GM03348 (cell line): Measurements from ENCODE around the gene PBX2.
A peak's percentile ranks its signal among the peaks of the same experiment; 100 is the strongest.

Source experiments
- DNase-seq: peaks from one replicate; pipeline ENCODE4 v3.0.0; 2012; ENCODE audit warnings: low spot score

PBX2 gene

DNA sequence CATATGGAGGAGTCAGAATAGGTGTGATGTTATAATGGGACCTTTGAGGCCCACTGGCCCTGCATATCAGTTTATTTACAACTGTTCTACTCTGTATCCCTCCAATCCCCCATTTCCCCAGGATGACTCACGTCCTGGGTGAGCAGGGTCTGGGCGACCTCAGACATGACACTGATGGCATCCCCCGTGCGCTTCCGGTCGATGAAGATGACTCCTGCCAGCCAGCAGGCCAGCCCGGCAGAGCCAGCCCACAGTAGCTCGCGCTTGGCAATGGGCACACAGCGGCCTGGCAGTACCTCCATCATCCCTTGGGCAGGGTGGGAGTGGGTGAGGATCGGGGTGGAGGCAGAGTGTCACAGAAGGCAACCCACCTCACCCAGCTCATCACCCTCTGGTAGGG is 19.7 kb downstream of the PBX2 start:
- DNase-seq, result no peak

DNA sequence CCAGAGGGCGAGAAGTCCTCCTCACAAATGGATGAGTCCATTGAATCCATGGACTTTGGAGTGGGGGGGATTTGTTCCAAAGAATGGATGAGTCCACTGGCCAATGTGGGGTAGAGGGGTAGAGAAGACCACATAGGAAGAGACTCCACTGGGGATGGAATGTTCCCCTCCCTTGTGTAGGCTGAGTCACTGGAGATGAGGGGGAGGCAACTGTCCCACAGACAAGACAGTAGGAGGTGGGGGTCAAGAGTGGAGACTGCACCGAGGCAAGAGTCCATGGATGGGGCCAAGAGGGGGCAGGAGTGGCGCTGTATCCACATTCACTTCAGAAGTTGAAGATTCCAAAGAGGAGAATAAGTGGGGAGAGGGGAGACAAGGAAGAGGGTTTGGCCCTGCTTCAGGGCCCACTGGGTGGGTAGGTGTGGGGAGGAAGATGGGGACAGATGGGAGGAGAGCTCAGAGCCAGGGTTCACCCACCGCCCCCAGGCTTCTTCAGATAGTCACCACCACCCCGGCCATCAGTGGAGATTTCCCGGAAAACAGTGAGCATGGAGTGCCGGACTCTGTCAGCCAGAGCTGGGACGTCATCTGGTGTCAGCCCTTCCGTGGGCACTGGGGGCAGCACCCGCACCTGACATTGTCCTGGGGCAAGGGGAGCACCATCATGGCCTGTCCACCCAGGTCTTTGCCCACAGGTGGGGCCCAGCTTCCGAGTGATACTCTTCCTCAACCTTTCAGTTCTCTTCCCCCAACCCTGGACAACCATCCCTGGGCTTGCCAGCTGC is 21.0 kb downstream of the PBX2 start:
- peak; percentile 20 for DNase-seq

DNA sequence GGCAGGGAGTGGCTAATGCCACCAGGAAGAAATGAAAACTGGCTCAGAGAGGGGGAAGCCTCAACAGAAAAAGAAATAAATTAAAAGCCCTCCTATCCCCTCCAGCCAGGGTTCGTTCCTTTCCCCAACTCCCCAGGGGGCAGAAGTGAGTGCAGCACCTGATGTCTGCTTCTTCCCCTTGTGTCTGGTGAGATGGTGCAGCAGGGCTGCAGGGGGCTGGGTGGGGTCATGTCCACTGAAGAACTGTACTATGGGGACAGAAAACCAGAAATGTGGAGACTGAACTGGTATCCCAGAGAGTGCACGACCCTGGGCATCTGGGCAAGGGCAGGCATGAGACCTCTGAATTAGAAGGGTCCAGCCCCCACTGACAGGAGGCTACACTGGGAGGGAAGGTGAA is 21.7 kb downstream of the PBX2 start:
- DNase-seq, result no peak

DNA sequence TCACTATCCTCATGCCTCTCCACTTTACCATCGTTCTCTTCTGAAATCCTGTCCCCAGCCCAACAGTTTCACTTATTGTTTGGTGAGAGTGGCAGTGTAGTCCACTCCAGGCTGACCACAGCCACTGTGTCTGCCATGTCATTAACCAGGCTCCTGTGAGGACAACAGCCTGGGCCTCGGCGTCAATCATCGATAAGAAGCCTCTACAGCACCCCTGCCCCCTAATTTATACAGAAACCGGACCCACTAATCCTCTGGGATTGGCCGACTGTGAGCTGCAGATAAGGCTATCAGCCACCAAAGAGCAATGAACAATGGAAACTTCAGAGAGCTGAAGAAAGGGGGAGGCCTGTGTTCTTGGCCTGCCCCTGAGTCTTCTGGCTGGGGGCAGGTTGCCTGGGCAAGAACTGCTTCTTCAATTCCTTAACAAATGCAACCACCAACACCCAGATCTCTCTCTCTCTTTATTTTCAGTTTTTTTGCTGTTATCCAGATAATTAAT is 22.2 kb downstream of the PBX2 start:
- no peak for DNase-seq

DNA sequence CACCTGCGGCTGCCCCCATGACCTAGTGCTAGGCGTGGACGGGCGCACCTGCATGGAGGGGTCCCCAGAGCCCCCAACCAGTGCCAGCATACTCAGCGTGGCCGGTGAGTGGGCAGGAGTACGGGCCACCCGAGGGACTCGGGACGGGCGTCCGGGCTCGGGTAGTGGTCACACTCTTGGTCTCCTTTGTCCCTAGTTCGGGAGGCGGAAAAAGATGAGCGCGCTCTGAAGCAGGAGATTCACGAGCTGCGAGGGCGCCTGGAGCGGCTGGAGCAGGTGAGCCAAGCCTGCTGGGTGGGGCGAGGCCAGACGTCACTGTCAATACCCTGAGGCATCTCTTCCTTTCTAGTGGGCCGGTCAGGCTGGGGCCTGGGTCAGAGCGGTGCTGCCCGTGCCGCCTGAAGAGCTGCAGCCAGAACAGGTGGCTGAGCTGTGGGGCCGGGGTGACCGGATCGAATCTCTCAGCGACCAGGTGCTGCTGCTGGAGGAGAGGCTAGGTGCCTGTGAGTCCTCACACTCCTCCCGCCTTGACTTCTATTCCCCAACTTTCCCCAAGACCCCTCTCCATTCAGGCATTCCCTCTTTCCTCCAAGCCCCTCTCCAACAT is 22.7 kb downstream of the PBX2 start:
- no peak for DNase-seq

DNA sequence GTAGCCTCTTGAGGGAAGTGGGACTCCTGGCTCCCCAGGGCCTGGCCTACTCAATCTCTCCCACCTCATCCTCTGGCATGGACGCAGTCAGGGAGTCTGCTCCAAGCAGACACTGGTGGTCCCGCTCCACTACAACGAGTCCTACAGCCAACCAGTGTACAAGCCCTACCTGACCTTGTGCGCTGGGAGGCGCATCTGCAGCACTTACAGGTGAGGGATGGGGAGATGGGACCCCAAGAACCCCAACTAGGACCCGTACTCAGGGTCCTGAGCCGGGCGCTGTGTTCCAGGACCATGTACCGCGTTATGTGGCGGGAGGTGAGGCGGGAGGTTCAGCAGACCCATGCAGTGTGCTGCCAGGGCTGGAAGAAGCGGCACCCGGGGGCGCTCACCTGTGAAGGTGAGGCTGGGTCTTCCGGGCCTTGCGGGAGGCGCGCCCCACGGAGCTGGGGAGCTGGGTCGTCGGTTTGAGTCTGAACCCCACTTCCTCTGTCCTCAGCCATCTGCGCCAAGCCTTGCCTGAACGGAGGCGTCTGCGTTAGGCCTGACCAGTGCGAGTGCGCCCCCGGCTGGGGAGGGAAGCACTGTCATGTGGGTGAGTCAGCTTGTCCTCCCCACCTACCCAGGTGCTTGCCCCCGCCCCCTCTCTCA is 23.5 kb downstream of the PBX2 start:
- no peak for DNase-seq

DNA sequence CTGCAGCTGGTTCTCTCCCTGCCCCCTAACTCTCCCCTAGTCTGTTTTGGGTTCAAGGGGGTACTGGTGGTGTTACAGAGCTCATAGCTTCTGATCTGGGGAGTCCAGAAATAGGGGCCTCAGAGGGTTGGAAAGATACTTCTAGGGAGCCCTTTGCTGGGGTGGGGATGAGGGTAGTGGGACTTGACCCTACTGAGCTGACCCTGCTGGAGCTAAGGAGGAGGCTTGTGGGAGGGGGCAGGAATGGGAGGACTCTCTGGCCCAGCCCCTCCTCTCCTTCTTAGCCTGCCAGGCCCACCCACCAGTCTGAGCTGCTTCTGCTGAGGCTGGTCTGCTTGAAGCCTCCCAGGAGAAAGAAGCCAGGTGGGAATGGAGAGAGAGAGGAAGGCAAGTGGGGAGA is 25.7 kb downstream of the PBX2 start, which contains the start of gene EGFL8:
TSS of gene EGFL8 (plus strand) at position 301 of the 400 bp plus-strand sequence. CDS start 1,571 bp downstream, outside the sequence.
- no peak for DNase-seq

DNA sequence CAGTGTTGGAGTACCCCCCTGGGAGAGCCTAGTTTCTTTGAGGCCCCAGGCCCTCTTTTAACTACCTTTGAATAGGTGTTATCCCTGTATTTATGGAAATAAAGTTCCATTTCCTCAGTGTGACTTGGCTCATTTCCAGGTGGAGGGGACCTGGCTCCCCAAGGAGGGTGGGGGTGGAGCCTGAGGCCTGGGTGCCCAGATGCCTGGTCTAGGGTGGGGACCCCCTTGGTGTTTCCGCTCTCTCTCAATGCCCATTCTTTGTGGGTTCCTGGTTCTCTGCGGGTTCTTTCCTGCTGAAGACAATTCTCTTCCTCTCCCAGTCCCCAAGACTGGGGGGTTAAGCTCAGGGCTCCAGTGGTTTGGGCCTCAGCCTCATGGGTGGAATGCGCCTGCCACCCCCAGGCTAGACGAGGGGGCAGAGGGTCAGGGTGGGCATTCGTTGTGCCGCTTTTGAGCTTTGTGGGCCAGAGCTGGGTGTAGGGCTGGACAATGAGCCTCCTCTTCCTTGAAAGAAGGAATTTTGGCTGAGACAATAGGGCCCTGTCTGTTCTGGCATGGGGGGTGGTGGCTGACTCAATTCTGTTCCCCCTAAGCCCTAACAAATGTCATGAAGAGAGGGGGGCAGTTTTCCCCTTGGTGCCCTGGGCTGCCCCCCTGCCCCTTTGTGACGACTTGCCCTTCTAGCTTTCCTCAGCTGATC is 26.3 kb downstream of the PBX2 start:
- DNase-seq, result no peak

DNA sequence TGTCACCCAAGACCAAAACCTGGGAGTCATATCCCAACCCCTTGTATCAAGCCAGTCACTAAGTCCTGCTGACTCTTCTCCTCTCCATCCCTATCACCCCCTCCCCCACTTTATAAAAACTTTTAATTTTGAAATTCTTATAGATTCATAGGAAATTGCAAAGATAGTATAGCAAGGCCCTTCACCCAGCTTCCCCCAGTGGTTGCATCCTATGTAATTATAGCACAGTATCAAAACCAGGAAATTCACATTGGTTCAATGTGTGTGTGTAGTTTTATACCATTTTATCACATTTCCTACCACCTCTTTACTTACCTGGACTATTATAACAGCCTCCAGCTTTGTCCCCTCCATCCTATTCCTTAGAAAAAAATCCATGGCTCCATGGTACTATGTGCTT is 31.9 kb downstream of the PBX2 start:
- no peak for DNase-seq

DNA sequence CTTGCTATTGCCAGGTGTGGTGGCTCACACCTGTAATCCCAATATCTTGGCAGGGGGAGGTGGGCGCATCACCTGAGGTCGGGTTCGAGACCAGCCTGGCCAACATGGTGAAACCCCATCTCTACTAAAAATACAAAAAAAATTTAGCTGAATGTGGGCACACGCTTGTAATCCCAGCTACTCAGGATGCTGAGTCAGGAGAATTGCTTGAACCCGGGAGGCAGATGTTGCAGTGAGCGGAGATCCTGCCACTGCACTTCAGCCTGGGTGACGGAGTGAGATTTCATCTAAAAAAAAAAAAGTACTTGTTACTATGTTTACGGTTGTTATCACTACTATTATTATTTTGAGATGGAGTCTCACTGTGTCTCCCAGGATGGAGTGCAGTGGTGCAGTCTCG is 33.1 kb downstream of the PBX2 start:
- DNase-seq, result no peak

DNA sequence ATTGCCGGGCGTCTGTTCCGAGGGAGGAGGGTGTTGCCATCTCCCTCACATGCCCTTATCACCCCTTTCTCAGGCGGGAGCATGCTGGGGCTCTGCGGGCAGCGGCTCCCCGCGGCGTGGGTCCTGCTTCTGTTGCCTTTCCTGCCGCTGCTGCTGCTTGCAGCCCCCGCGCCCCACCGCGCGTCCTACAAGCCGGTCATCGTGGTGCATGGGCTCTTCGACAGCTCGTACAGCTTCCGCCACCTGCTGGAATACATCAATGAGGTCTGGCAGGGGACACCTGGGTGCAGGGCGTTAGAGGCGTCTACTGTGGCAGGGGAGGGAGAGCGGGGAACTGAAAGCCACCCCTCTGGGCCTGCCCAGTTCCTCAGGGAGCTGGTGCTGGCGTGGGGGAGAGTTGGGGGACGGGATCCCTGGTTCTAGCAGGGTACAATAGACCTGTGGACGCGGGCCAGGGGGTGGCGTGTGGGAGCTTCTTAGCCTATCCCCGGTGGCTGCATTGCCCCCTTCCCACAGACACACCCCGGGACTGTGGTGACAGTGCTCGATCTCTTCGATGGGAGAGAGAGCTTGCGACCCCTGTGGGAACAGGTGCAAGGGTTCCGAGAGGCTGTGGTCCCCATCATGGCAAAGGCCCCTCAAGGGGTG is 35.4 kb downstream of the PBX2 start:
- peak; percentile 67 for DNase-seq

DNA sequence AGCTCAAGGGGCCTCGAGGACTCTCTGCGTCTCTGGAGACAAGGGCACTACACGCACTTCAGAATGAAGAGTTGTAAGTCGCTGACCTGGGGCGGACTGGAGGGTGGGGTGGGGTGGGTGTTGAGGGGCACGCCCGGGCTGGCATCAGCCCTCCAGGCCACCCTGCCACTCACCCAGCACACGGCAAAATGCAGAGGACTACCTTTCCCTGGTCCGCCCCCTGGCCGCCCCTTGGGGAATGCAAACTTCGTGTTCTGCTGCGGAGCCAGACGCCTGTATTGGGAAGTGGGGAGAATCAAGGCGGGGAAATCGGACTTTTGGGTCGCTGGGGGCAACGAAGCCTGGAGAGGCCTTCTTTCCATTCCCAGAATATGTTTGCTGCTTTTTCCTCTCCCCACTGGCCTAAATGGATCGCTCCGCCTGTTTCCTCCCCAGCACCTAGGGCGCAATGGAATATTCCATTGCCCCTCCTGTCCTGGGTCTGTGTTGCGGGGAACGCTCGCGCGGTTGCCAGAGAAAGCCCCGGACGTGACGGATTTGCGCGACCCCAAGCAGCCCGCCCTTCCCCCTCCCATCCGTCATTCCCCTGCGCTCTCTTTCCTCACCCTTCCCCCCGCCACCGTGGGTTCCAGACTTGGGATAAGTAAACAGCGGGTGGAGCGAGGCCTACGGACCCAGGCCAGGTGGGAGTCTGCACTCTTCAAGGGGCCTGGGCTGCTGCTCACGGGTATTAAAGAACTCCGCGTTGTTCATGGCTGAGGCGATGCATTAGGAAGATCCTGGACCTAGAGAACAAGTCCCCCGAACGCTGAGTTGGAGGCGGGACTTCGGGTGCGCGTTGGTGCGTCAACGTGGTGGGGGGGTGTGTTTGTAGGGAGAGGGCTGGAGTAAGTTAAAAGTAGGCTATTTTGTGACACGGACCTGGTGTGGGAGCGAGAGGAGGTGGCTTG is 36.2 kb downstream of the PBX2 start, which contains the start of gene PPT2:
TSS of gene PPT2 (plus strand) at position 578 of the 950 bp plus-strand sequence. CDS start 454 bp downstream, outside the sequence.
- DNase-seq, result peak; percentile 94

DNA sequence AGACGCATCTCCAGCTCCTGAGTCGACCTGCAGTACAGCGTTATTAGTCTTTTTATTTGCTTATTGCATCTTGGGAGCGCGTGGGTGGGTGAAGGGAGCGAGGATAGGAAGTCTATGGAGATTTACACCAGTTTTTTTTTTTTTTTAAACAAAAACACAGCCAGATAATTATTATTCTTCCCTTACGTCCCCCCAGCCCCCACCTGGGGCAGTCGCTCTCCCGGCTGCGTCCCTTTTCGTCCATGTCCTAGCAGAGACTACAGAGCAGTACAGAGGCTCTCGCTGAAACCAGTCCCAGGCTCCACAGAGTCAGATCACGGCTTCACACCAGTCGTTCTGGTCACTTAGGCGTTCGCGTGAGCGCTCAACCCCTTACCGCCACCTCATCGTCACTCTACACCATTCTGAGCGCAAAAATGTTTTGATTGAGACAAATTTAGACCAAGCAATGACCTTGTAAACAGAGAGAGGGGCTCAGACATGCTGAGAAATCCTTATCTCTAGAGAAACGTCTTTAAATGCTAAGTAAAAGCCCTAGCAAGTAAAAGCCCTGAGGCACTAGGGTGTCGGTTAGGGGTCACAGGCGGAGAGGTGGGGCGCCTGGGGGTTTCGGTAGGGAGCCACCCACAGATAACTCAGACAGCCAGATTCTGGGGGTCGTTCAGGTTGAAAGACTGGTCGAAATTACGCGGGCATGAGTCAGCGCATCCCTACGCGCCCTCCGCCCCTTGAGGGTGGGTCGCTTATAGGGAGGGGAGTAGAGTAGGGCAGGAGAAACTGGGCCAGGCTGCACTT is 37.0 kb downstream of the PBX2 start:
- DNase-seq, result peak; percentile 26

DNA sequence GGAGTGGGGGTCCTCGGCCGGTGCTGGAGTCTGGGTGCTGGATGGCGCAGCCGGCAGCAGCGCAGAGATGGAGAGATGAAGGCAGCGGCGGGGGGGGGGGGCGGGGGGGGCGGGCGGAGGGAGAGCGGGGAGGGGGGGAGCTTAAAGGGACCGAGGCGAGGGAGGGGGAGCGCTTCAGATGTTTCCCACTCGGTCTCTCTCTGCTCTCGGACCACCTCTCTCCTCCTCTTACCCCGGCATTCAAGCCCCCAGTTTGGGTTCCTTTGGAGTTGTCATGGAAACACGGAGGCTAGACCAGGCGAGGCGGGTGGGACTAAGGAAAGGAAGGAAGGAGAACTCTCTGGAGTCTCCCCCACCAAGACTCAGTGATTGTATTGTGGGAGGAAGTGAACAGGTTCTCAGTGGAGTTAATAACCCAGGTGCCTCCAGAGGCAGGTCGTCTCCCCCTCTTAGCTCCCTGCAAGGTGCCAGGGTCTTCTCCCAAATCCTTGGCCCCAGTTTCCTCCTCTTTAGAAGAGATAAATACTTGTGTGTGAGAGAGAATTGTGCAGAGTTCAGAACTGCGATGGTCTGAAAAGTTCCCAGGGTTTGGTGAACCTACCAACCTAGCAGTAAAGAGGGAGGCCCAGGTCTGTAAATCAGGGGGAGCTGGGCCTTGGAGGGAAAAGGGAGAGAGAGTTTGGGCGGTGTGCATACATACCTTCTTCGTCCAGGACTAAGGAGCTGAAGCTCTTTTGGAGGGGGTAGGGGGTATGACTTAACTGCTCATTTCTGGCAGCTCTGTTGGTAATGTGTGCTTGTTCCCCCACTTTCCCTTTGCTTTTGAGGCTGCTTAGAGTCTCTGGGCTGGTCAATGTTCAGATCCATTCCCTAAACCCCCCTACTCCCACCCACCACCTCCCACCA is 37.9 kb downstream of the PBX2 start, which contains the start of gene PRRT1:
TSS of gene PRRT1 (minus strand) at position 77 of the 906 bp plus-strand sequence. CDS start 112 bp downstream, outside the sequence.
- peak; percentile 80 for DNase-seq

DNA sequence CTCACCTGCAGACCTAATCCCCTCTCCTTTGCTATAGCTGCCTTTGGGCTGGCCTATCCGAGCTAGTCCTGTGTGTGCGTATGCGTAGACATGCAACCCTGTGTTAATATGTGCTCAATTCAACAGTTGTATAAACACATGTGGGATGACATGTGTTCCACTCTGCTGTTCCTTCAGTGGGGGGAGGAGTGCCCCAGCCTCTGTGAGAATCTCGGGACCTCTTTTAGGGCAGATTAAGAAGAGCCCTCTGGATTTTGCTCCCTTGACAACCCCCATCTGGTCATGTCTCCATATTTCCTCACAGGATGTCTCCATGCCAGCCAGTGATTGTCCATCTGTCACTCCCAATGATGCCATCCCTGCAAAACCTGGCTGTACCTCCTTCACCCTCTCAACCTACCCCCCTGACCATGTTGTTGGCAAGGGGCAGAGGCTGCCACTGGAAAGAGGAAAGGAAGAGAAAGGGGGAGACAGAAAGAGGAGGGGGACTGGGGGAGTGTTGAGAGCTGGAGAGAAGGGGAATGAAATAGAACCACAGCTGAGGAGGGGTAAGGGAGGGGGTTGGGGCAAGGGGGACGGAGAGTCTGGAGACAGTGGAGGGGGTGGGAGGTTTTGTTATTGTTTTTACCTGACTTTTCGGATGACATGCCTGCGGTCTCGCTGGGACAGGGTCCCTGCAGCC is 38.7 kb downstream of the PBX2 start:
- no peak for DNase-seq

DNA sequence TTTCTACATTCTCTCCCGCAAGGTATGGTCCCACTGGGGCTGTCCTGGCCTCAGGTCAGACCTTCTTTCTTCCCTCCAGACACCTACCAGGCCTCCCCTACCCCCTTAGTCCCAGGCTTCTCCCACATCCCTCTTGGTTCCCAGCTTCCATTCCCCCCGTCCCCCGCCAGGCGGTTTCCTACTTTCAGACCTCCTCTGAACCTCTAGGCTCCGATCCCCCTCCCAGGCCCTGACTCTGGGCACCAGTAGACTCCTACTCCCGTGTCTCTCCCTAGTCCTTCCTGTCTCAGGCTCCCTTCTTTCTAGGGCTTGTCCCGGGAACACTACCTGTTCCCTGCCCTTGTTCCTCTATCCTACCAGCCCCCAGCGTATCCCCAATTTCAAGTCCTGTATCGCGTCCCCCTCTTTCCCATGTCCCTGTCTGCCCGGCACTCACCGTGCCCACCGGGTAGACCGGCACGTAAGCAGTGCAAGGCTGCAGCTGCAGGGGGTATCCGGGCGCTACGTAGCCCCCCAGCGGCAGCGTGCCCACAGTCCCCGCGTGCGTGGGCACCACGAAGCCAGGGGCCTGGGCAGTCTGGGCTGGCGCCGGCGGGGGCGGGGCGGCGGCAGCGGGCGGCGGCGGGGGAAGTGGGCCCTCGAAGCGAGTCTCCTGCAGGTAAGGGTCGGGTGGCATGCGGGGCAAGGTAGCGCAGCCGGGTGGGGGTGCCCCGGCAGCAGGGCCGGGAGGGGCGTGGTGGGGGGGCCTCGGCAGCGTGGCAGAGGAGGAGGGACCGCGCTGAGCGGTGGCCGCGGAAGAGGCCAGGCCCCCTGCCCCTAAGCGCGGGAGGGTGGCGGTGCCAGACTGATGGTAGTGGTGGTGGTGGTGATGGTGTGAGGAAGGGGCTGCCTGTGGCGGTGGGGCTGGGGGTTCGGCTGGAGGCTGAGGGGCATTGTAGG is 39.8 kb downstream of the PBX2 start:
- no peak for DNase-seq
